GM19099 (cell line): ENCODE data around the gene GGTA1.

Experiments used
- POLR2A ChIP-seq: IDR thresholded peaks from 3 replicates; pipeline ENCODE4 v1.6.1; 2011; ENCODE audit warnings: low read depth; ENCODE audit not compliant: insufficient read length; ENCODE audit errors: extremely low read depth

GGTA1 gene

GRCh38 chr9:121508415-121508814 is 8.8 kb upstream of the GGTA1 start:
- TF ChIP-seq POLR2A = no peak

- TF ChIP-seq POLR2A = no peak
Observed at GRCh38 chr9:121505903-121506735, 6.5 kb upstream of the GGTA1 start.

- TF ChIP-seq POLR2A = no peak
Observed at GRCh38 chr9:121503444-121503843, 3.8 kb upstream of the GGTA1 start.

GRCh38 chr9:121500165-121500478 is 478 bp upstream of the GGTA1 start:
- no peak for TF ChIP-seq POLR2A

- no peak for TF ChIP-seq POLR2A
Observed at GRCh38 chr9:121499177-121499426, 542 bp downstream of the GGTA1 start.

GRCh38 chr9:121498487-121499176 is 1.0 kb downstream of the GGTA1 start:
- TF ChIP-seq POLR2A = no peak

GRCh38 chr9:121498150-121498486 is 1.5 kb downstream of the GGTA1 start:
- TF ChIP-seq POLR2A = no peak

GRCh38 chr9:121495976-121496375 is 3.7 kb downstream of the GGTA1 start:
- no peak for TF ChIP-seq POLR2A

GRCh38 chr9:121494192-121494591 is 5.5 kb downstream of the GGTA1 start:
- TF ChIP-seq POLR2A = no peak

GRCh38 chr9:121491111-121491510 is 8.5 kb downstream of the GGTA1 start:
- TF ChIP-seq POLR2A = no peak

GRCh38 chr9:121489344-121489743 is 10.3 kb downstream of the GGTA1 start:
- no peak for TF ChIP-seq POLR2A

- no peak for TF ChIP-seq POLR2A
Observed at GRCh38 chr9:121486043-121486442, 13.6 kb downstream of the GGTA1 start.

GRCh38 chr9:121485623-121486022 is 14.0 kb downstream of the GGTA1 start:
- TF ChIP-seq POLR2A = no peak

GRCh38 chr9:121484651-121485446 is 14.8 kb downstream of the GGTA1 start:
- no peak for TF ChIP-seq POLR2A

- TF ChIP-seq POLR2A = no peak
Observed at GRCh38 chr9:121483473-121484031, 16.1 kb downstream of the GGTA1 start.

- TF ChIP-seq POLR2A = no peak
Observed at GRCh38 chr9:121483049-121483448, 16.6 kb downstream of the GGTA1 start.
